Panc1 (cell line): ENCODE data around the gene EXOC3L4. TPM values are rescaled to one million over a fixed set of nuclear protein-coding genes. Genes with fewer than 3 reads are reported as not detected.

Experiments
- ATAC-seq: fragments of 200-7000 bp; cut with Tn5 transposase; 2 replicates; pipeline ENCODE4 v1.9.1; 2020; ENCODE audit warnings: mild to moderate bottlenecking, moderate library complexity
- BruUV-seq: library from RNA; stranded (reverse); fragments of 400-500 nt; replicated peaks from 2 replicates; lab custom pipeline; 2021; lab: Mats Ljungman, UMichigan
- CTCF ChIA-PET: fragments of 300-600 bp; sonication (Branson Sonifier 250); formaldehyde crosslinking; loops from one replicate; lab custom pipeline; 2022; ENCODE audit warnings: antibody characterized with exemption; lab: Charles Lee
- POLR2A ChIA-PET: fragments of 300-600 bp; sonication (Branson Sonifier 250); formaldehyde crosslinking; loops from one replicate; lab custom pipeline; 2022; ENCODE audit warnings: antibody characterized with exemption; lab: Charles Lee
- DNase-seq: peaks from one replicate; pipeline ENCODE4 v3.0.0-alpha.2; 2010; ENCODE audit warnings: low read depth, low spot score
- H3K27ac ChIP-seq: 2 replicates; pipeline ENCODE4 v1.5.1; 2011; ENCODE audit warnings: mild to moderate bottlenecking, low read length, inconsistent platforms
- H3K27me3 ChIP-seq: fragments of 200-500 bp; sonication (Bioruptor generic); 2 replicates; pipeline ENCODE4 v1.6.0; 2014; ENCODE audit warnings: low read length, inconsistent platforms; ENCODE audit not compliant: control insufficient read depth, insufficient read depth
- H3K36me3 ChIP-seq: fragments of 200-500 bp; sonication (Bioruptor generic); 2 replicates; pipeline ENCODE4 v1.5.1; 2014; ENCODE audit warnings: inconsistent platforms, mild to moderate bottlenecking, low read length, moderate library complexity; ENCODE audit not compliant: control insufficient read depth, insufficient read depth
- H3K4me1 ChIP-seq: 2 replicates; pipeline ENCODE4 v1.5.1; 2011; ENCODE audit warnings: inconsistent platforms, mild to moderate bottlenecking, low read length, moderate library complexity; ENCODE audit not compliant: control insufficient read depth, insufficient read depth
- H3K4me3 ChIP-seq, 2 experiments: 2 replicates each; pipeline ENCODE4 v1.5.1; 2011 to 2012; ENCODE audit warnings: low read depth in 2 of 2, low read length in 2 of 2, mild to moderate bottlenecking in 2 of 2, inconsistent platforms in 1 of 2, moderate library complexity in 1 of 2
- H3K9me3 ChIP-seq: fragments of 200-500 bp; sonication (Bioruptor generic); 2 replicates; pipeline ENCODE4 v1.5.1; 2014; ENCODE audit warnings: low read depth, mild to moderate bottlenecking, inconsistent platforms, low read length, moderate library complexity; ENCODE audit not compliant: control insufficient read depth, insufficient read depth
- POLR2AphosphoS5 ChIP-seq: IDR thresholded peaks from 2 replicates; pipeline ENCODE4 v1.6.1; 2012; ENCODE audit warnings: mild to moderate bottlenecking, low read depth, low read length, moderate library complexity
- REST ChIP-seq, 2 experiments: IDR thresholded peaks; 2 replicates each; pipeline ENCODE4 v1.6.1; 2011 to 2012; ENCODE audit warnings: low read depth in 2 of 2, control low read depth in 1 of 2, low read length in 1 of 2, mild to moderate bottlenecking in 1 of 2, moderate library complexity in 1 of 2; ENCODE audit not compliant: insufficient read depth in 1 of 2
- SIN3A ChIP-seq: IDR thresholded peaks from 2 replicates; pipeline ENCODE4 v1.6.1; 2012; ENCODE audit warnings: low read depth, mild to moderate bottlenecking, low read length, moderate library complexity, borderline replicate concordance; ENCODE audit not compliant: insufficient read depth
- TCF7L2 ChIP-seq: IDR thresholded peaks from 2 replicates; pipeline ENCODE4 v1.6.1; 2011; ENCODE audit warnings: mild to moderate bottlenecking, low read depth, low read length, inconsistent platforms
- in situ Hi-C: cut with HindIII; loops from 2 replicates; pipeline ENCODE4 v1.10.0; 2016; ENCODE audit warnings: low sequenced_read_pairs, low pct_unique_long_range_greater_than_20kb
- intact Hi-C: fragments of 100-400 bp; cut with micrococcal nuclease; formaldehyde crosslinking; loops from one replicate; pipeline ENCODE4 v1.10.0; 2022; ENCODE audit not compliant: unreplicated experiment
- total RNA-seq: library from RNA; stranded (reverse); gene quantifications from one replicate; pipeline ENCODE4 v1.2.1, GENCODE V29; 2021; ENCODE audit not compliant: unreplicated experiment
- TF ChIP-seq, protein P1 (sequence below): fragments of 450-650 bp; IDR thresholded peaks from 2 replicates; pipeline ENCODE4 v1.5.1; 2017; ENCODE audit warnings: mild to moderate bottlenecking

The EXOC3L4 gene
- total RNA-seq, 1 experiment from 2014 or later, result 2.6 TPM

- BruUV-seq, result no TSS peak
- Histone ChIP-seq H3K27me3 (no peaks in the 10 kb centered on the region), H3K27ac (peak overlapping the region; percentile 51), H3K36me3 (0 out of 2 replicates have a peak, but pooled peaks cover 2% of the 10 kb centered on the region), H3K4me1 (peaks cover 78% of the 10 kb centered on the region), H3K4me3 (no peak overlapping the region), H3K9me3 (no peaks in the 10 kb centered on the region)
- ChIA-PET CTCF (no interaction called here), POLR2A (no interaction called here)
- no peak for DNase-seq
- no peak for ATAC-seq
- intact Hi-C loops, result no loop called here
- in situ Hi-C loops, result no loop called here
- TF ChIP-seq, protein P1, sequence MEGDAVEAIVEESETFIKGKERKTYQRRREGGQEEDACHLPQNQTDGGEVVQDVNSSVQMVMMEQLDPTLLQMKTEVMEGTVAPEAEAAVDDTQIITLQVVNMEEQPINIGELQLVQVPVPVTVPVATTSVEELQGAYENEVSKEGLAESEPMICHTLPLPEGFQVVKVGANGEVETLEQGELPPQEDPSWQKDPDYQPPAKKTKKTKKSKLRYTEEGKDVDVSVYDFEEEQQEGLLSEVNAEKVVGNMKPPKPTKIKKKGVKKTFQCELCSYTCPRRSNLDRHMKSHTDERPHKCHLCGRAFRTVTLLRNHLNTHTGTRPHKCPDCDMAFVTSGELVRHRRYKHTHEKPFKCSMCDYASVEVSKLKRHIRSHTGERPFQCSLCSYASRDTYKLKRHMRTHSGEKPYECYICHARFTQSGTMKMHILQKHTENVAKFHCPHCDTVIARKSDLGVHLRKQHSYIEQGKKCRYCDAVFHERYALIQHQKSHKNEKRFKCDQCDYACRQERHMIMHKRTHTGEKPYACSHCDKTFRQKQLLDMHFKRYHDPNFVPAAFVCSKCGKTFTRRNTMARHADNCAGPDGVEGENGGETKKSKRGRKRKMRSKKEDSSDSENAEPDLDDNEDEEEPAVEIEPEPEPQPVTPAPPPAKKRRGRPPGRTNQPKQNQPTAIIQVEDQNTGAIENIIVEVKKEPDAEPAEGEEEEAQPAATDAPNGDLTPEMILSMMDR, result no peak
- TF ChIP-seq SIN3A, result no peak
- TF ChIP-seq REST (IDR thresholded peaks at IDR 0.05; ENCODE audit: insufficient read depth in 1 of 2, low read depth in 2 of 2, low read length in 1 of 2), result no peak
- TF ChIP-seq POLR2AphosphoS5, result no peak; the same call in 1 of the 2 replicates
- no peak for TF ChIP-seq TCF7L2
Observed at GRCh38 chr14:103132381-103133209, 38.1 kb downstream of the EXOC3L4 start.

- Histone ChIP-seq H3K4me3 (no peak overlapping the region), H3K36me3 (0 out of 2 replicates have a peak, but pooled peaks cover 2% of the 10 kb centered on the region), H3K9me3 (no peaks in the 10 kb centered on the region), H3K27me3 (no peaks in the 10 kb centered on the region), H3K4me1 (peaks cover 75% of the 10 kb centered on the region), H3K27ac (no peak overlapping the region)
- ChIA-PET CTCF (interaction anchor here (1.8 kb wide), 1 partner anchor 28 kb away, joined by 12 read pairs; no protein-coding TSS in a partner anchor), POLR2A (no interaction called here)
- DNase-seq, result no peak
- BruUV-seq, result no TSS peak
- TF ChIP-seq POLR2AphosphoS5 (peak; percentile 6; the same call in 1 of the 2 replicates), SIN3A (no peak)
- intact Hi-C loops, result no loop called here
- in situ Hi-C loops, result no loop called here
- no peak for ATAC-seq
Observed at GRCh38 chr14:103133210-103134140, 39.0 kb downstream of the EXOC3L4 start.
